Measurements from ENCODE around the gene GIMD1. TPM values are rescaled to one million over a fixed set of nuclear protein-coding genes. Genes with fewer than 3 reads are reported as not detected.
A peak's percentile ranks its signal among the peaks of the same experiment; 100 is the strongest.

GIMD1 gene
- total RNA-seq, 1 experiment from 2014 or later, result not detected

- DNase-seq, result no peak
- Histone ChIP-seq H3K9me3 (no peaks in the 10 kb centered on the region), H3K36me3 (no peaks in the 10 kb centered on the region), H3K4me3 (no peak overlapping the region), H3K27me3 (no peaks in the 10 kb centered on the region)
These were observed 4.3 kb downstream of the GIMD1 start for GRCh38 chr4:106364282-106364681.

DNA sequence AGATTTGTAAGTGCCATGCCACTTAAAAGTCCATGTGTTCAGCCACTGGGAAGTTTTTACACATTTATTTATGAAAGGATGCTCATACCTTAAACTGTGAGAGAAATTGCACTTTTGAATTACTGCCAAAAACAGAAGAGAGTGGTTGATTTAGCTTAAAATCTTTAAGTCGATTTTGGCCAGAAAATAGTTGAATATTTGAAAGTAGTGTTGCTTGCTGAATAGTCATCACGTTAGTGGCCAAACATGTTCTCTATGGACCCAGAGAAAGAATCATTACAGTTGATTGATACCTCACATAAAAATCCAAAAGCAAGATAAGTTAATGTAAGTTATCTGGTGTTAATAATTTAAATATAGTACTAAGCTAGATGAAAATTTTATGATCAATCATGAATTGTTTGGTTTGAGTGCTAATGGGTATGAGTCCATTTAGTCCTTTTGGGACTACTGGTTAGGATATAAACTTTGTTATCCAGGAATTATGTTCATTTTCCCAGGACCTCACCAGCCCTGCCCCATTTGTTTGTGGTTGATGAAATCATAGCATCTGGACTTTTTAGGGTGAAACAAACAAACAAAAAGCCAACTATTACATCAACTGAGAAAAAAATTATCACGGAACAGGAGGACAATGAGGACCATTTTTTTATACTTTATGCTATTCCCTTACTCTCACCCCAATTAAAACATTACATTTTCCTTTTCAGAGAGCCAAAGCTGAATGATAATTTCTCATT, 6.3 kb downstream of the GIMD1 start:
- DNase-seq, result no peak
- Histone ChIP-seq H3K9me3 (no peaks in the 10 kb centered on the region), H3K27me3 (no peaks in the 10 kb centered on the region), H3K4me3 (no peak overlapping the region), H3K36me3 (no peaks in the 10 kb centered on the region)

GRCh38 chr4:106358899-106359298, 9.7 kb downstream of the GIMD1 start:
- Histone ChIP-seq H3K9me3 (no peaks in the 10 kb centered on the region), H3K36me3 (no peaks in the 10 kb centered on the region), H3K4me3 (no peak overlapping the region), H3K27me3 (no peaks in the 10 kb centered on the region)
- no peak for DNase-seq

DNA sequence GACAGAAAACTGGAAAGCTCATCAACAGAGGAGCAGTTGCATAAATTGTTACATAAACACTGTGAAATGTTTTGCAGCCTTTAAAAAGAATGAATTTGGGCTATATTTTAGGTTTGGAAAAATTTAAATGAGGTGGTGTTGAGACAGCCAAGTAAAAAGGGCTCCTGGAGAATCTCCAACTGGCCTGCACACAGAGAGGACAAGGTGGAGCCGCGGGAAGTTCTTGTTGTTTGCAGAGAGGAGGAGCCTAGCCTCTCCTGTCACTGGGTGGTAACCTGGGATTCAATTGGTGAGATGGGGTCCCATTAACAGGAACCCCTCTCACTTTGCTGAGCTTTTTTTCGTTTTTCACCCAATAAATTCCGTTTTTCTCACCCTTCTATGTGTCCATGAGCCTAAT, 13.4 kb downstream of the GIMD1 start:
- Histone ChIP-seq H3K9me3 (no peaks in the 10 kb centered on the region), H3K36me3 (peaks cover 3% of the 10 kb centered on the region; the same call in 1 of the 2 replicates), H3K4me3 (no peak overlapping the region), H3K27me3 (no peaks in the 10 kb centered on the region)
- DNase-seq, result no peak

GRCh38 chr4:106353786-106354185, 14.8 kb downstream of the GIMD1 start:
- Histone ChIP-seq H3K27me3 (no peaks in the 10 kb centered on the region), H3K36me3 (peaks cover 9% of the 10 kb centered on the region), H3K4me3 (no peak overlapping the region), H3K9me3 (no peaks in the 10 kb centered on the region)
- no peak for DNase-seq

GRCh38 chr4:106351016-106351415, 17.6 kb downstream of the GIMD1 start:
- H3K4me3 ChIP-seq, result no peak overlapping the region
- H3K27me3 ChIP-seq, result no peaks in the 10 kb centered on the region
- H3K9me3 ChIP-seq, result no peaks in the 10 kb centered on the region
- no peak for DNase-seq
- H3K36me3 ChIP-seq, result peaks cover 21% of the 10 kb centered on the region

DNA sequence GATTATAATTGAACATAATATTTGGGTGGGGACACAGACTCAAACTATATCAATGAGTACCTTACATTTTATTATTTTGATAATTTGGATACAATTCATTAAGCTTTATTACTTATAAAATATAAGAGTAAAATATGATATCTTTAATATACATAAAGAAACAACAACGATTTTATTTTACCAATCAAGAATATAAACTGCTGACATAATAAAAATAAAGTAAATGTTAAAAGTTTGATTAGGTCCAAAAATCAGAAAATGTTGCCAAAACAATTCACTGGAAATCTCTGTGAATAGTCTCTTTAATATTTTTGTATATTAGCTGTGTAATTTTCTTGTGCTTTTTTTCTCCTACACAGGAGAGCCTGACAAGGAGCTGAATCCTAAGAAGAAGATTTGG, 21.4 kb downstream of the GIMD1 start:
- H3K36me3 ChIP-seq, result peaks cover 21% of the 10 kb centered on the region
- no peak for DNase-seq

DNA sequence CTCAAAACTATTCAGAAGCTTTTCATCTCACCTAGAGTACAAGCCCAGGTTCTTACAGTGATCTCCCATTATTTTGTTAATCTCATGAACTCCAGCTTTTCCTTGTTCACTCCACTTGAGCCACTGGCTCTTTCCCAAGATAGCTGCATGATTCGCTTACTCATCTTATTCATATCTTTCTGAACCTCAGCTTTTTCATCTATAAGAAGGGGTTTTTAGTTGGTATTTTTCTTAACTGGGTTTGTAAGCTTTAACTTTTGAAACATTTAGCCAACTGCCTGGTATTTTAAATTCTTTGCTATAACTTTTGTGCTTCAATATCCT, 24.0 kb downstream of the GIMD1 start:
- Histone ChIP-seq H3K27me3 (no peaks in the 10 kb centered on the region), H3K4me3 (no peak overlapping the region), H3K9me3 (peaks cover 2% of the 10 kb centered on the region; the same call in 1 of the 2 replicates), H3K36me3 (peaks cover 32% of the 10 kb centered on the region)
- peak; percentile 19 for DNase-seq

More for the DNA sequence above, 21.4 kb downstream of the GIMD1 start:
- Histone ChIP-seq H3K9me3 (no peaks in the 10 kb centered on the region), H3K4me3 (no peak overlapping the region), H3K27me3 (no peaks in the 10 kb centered on the region)

- H3K36me3 ChIP-seq, result peaks cover 27% of the 10 kb centered on the region
- no peak for DNase-seq
These were observed 24.5 kb downstream of the GIMD1 start for GRCh38 chr4:106343865-106344646.

DNA sequence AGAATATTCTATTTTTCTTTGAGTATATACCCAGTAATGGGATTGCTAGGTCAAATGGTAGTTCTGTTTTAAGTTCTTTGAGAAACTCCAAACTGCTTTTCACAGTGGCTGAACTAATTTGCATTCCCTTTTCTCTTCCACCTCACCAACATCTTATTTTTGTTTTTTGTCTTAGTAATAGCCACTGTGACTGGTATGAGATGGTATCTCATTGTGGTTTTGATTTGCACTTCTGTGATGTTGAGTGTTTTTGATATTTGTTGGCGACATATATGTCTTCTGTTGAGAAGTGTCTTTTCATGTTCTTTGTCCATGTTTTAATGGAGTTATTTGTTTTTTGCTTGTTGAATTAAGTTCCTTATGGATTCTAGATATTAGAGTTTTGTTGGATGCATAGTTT, 27.8 kb downstream of the GIMD1 start:
- H3K9me3 ChIP-seq, result peaks cover 2% of the 10 kb centered on the region
- H3K36me3 ChIP-seq, result peaks cover 42% of the 10 kb centered on the region
- no peak for DNase-seq
- no peaks in the 10 kb centered on the region for H3K27me3 ChIP-seq
- H3K4me3 ChIP-seq, result no peak overlapping the region

More at GRCh38 chr4:106343865-106344646, 24.5 kb downstream of the GIMD1 start:
- Histone ChIP-seq H3K27me3 (no peaks in the 10 kb centered on the region), H3K9me3 (peaks cover 2% of the 10 kb centered on the region; the same call in 1 of the 2 replicates), H3K4me3 (no peak overlapping the region)

DNA sequence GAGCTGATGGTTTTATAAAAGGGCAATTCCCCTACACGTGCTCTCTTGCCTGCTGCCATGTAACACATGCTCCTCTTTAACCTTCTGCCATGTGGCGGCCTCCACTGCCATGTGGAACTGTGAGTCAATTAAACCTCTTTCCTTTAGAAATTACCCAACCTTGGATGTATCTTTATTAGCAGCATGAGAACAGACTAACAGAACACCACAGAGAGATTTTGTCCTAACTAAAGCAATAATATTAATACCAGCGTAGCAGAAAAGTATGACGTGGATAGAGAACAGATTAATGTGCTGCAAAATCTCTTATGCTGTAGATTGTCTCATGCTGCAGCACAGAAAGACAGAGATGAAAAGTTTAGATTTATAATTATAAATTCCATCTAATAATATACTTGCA, 29.1 kb downstream of the GIMD1 start:
- Histone ChIP-seq H3K4me3 (no peak overlapping the region), H3K36me3 (peaks cover 47% of the 10 kb centered on the region), H3K27me3 (no peaks in the 10 kb centered on the region), H3K9me3 (peaks cover 2% of the 10 kb centered on the region)
- no peak for DNase-seq

DNA sequence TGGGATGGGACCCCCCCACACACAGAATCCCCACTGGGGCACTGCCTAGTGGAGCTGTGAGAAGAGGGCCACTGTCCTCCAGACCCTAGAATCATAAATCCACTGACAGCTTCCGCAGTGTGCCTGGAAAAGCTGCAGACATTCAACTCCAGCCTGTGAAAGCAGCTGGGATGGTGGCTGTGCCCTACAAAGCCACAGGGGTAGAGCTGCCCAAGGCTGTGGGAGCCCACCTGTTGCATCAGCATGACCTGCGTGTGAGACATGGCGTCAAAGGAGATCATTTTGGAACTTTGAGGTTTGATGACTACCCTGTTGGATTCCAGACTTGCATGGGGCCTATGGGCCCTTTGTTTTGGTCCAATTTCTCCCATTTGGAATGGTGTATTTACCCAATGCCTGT, 29.9 kb downstream of the GIMD1 start:
- Histone ChIP-seq H3K9me3 (peaks cover 2% of the 10 kb centered on the region), H3K27me3 (no peaks in the 10 kb centered on the region), H3K36me3 (peaks cover 50% of the 10 kb centered on the region), H3K4me3 (no peak overlapping the region)
- DNase-seq, result no peak

DNA sequence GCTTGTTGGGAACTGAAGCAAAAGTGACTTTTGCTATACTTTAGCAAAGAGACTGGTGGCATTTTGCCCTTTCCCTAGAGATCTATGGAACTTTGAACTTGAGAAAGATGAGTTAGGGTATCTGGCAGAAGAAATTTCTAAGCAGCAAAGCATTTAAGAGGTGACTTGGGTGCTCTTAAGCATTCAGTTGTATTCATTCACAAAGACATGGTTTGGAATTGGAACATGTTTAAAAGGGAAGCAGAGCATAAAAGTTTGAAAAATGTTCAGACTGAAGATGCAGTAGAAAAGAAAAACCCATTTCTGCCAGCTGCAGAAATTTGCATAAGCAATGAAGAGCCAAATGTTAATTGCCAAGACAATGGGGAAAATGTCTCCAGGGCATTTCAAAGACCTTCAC, 30.7 kb downstream of the GIMD1 start:
- no peak for DNase-seq
- H3K27me3 ChIP-seq, result no peaks in the 10 kb centered on the region
- H3K36me3 ChIP-seq, result peaks cover 58% of the 10 kb centered on the region
- H3K9me3 ChIP-seq, result peaks cover 2% of the 10 kb centered on the region
- H3K4me3 ChIP-seq, result no peak overlapping the region

- Histone ChIP-seq H3K4me3 (no peak overlapping the region), H3K27me3 (no peaks in the 10 kb centered on the region), H3K9me3 (peaks cover 2% of the 10 kb centered on the region), H3K36me3 (peaks cover 63% of the 10 kb centered on the region)
- no peak for DNase-seq
These were observed 32.0 kb downstream of the GIMD1 start for GRCh38 chr4:106336618-106337017.

GRCh38 chr4:106334741-106335470, 33.7 kb downstream of the GIMD1 start:
- Histone ChIP-seq H3K27me3 (no peaks in the 10 kb centered on the region), H3K4me3 (no peak overlapping the region), H3K9me3 (no peaks in the 10 kb centered on the region; the same call in 1 of the 2 replicates), H3K36me3 (peaks cover 68% of the 10 kb centered on the region)
- DNase-seq, result peak; percentile 16

GRCh38 chr4:106333186-106333585, 35.4 kb downstream of the GIMD1 start:
- H3K36me3 ChIP-seq, result peaks cover 70% of the 10 kb centered on the region
- H3K4me3 ChIP-seq, result no peak overlapping the region
- H3K27me3 ChIP-seq, result no peaks in the 10 kb centered on the region
- no peak for DNase-seq
- H3K9me3 ChIP-seq, result no peaks in the 10 kb centered on the region; the same call in 1 of the 2 replicates

GRCh38 chr4:106329041-106329618, 39.4 kb downstream of the GIMD1 start:
- DNase-seq, result no peak
- peaks cover 71% of the 10 kb centered on the region for H3K36me3 ChIP-seq
- H3K4me3 ChIP-seq, result no peak overlapping the region
- H3K9me3 ChIP-seq, result no peaks in the 10 kb centered on the region
- no peaks in the 10 kb centered on the region for H3K27me3 ChIP-seq
